Activated T-cell treated with anti-CD3 and anti-CD28 coated beads, Interleukin-2, amount 50 U/mL, for 4 hours (primary cell): Measurements from ENCODE around the gene GORASP2. TPM values are rescaled to one million over a fixed set of nuclear protein-coding genes. Genes with fewer than 3 reads are reported as not detected.

Source experiments
- ATAC-seq, 2 donors: fragments of 200-7000 bp; cut with Tn5 transposase; one replicate each; pipeline ENCODE4 v1.10.0; 2021
- DNase-seq: peaks from one replicate; pipeline ENCODE4 v3.0.0-alpha.2; 2020
- H3K27me3 Mint-ChIP-seq: one replicate; pipeline ENCODE4 v1.8.0; 2021; ENCODE audit warnings: low read depth, mixed read lengths
- H3K36me3 Mint-ChIP-seq: one replicate; pipeline ENCODE4 v1.8.0; 2022; ENCODE audit warnings: mixed read lengths; ENCODE audit not compliant: insufficient read depth
- H3K4me1 Mint-ChIP-seq: one replicate; pipeline ENCODE4 v1.8.0; 2021; ENCODE audit warnings: low read depth, mixed read lengths
- H3K4me3 Mint-ChIP-seq: one replicate; pipeline ENCODE4 v1.8.0; 2021; ENCODE audit warnings: mild to moderate bottlenecking, moderate library complexity, mixed read lengths
- H3K9me3 Mint-ChIP-seq: one replicate; pipeline ENCODE4 v1.8.0; 2021; ENCODE audit warnings: mixed read lengths
- total RNA-seq, 3 donors: library from RNA; stranded (reverse); gene quantifications; one replicate each; pipeline ENCODE4 v1.2.1, GENCODE V29; 2021

Gene GORASP2
- 100 to 1,000 TPM in 1 of 3 donors, 10 to 100 TPM in 2; 98.0 to 104 (median 99.4) TPM for total RNA-seq

- H3K36me3 Mint-ChIP-seq = peaks cover 6% of the 10 kb centered on the region
- DNase-seq = peak; percentile 97
- peaks cover 40% of the 10 kb centered on the region for H3K4me1 Mint-ChIP-seq
- peak; percentile 93 for ATAC-seq
- H3K9me3 Mint-ChIP-seq = no peaks in the 10 kb centered on the region
- H3K4me3 Mint-ChIP-seq = peak within 1 kb of the TSS; percentile 95
- H3K27me3 Mint-ChIP-seq = no peaks in the 10 kb centered on the region
Measured at GRCh38 chr2:170928824-170929685, at the start of gene GORASP2. Gene GORASP2, plus strand, starts transcription at chr2:170929253. Its CDS starts 88 bp downstream, at chr2:170929341.

- Mint-ChIP-seq H3K27me3 (peaks cover 12% of the 10 kb centered on the region), H3K9me3 (no peaks in the 10 kb centered on the region), H3K36me3 (no peaks in the 10 kb centered on the region), H3K4me3 (no peak overlapping the region), H3K4me1 (peaks cover 10% of the 10 kb centered on the region)
- DNase-seq = no peak
- no peak for ATAC-seq
Measured at GRCh38 chr2:170881840-170882239, 47.2 kb upstream of the GORASP2 start.

GRCh38 chr2:170882758-170883157, 46.3 kb upstream of the GORASP2 start:
- peaks cover 12% of the 10 kb centered on the region for H3K27me3 Mint-ChIP-seq
- DNase-seq (no peak), ATAC-seq (no peak)
- H3K9me3 Mint-ChIP-seq = no peaks in the 10 kb centered on the region
- H3K4me3 Mint-ChIP-seq = no peak overlapping the region
- no peaks in the 10 kb centered on the region for H3K36me3 Mint-ChIP-seq
- H3K4me1 Mint-ChIP-seq = peaks cover 10% of the 10 kb centered on the region

- ATAC-seq (no peak), DNase-seq (no peak)
- Mint-ChIP-seq H3K36me3 (no peaks in the 10 kb centered on the region), H3K4me3 (no peak overlapping the region), H3K27me3 (peaks cover 12% of the 10 kb centered on the region), H3K4me1 (peaks cover 1% of the 10 kb centered on the region), H3K9me3 (no peaks in the 10 kb centered on the region)
Measured at GRCh38 chr2:170883683-170884082, 45.4 kb upstream of the GORASP2 start.

GRCh38 chr2:170885130-170885791, 43.8 kb upstream of the GORASP2 start:
- DNase-seq (no peak), ATAC-seq (no peak)
- Mint-ChIP-seq H3K27me3 (peaks cover 15% of the 10 kb centered on the region), H3K9me3 (no peaks in the 10 kb centered on the region), H3K36me3 (no peaks in the 10 kb centered on the region), H3K4me1 (no peaks in the 10 kb centered on the region), H3K4me3 (no peak overlapping the region)

- DNase-seq (no peak), ATAC-seq (no peak)
- Mint-ChIP-seq H3K36me3 (no peaks in the 10 kb centered on the region), H3K9me3 (no peaks in the 10 kb centered on the region), H3K4me3 (no peak overlapping the region), H3K4me1 (no peaks in the 10 kb centered on the region), H3K27me3 (peaks cover 15% of the 10 kb centered on the region)
Measured at GRCh38 chr2:170886386-170886785, 42.7 kb upstream of the GORASP2 start.

GRCh38 chr2:170887496-170887895, 41.6 kb upstream of the GORASP2 start:
- DNase-seq (no peak), ATAC-seq (no peak)
- Mint-ChIP-seq H3K36me3 (no peaks in the 10 kb centered on the region), H3K4me1 (no peaks in the 10 kb centered on the region), H3K4me3 (no peak overlapping the region), H3K9me3 (no peaks in the 10 kb centered on the region), H3K27me3 (peaks cover 15% of the 10 kb centered on the region)

GRCh38 chr2:170887896-170888295, 41.2 kb upstream of the GORASP2 start:
- Mint-ChIP-seq H3K27me3 (peaks cover 15% of the 10 kb centered on the region), H3K9me3 (no peaks in the 10 kb centered on the region), H3K4me3 (no peak overlapping the region), H3K36me3 (no peaks in the 10 kb centered on the region), H3K4me1 (no peaks in the 10 kb centered on the region)
- ATAC-seq = no peak
- no peak for DNase-seq

GRCh38 chr2:170891893-170892292, 37.2 kb upstream of the GORASP2 start:
- Mint-ChIP-seq H3K9me3 (no peaks in the 10 kb centered on the region), H3K4me1 (no peaks in the 10 kb centered on the region), H3K27me3 (peaks cover 3% of the 10 kb centered on the region), H3K4me3 (no peak overlapping the region), H3K36me3 (no peaks in the 10 kb centered on the region)
- no peak for DNase-seq
- no peak for ATAC-seq

GRCh38 chr2:170892391-170892951, 36.6 kb upstream of the GORASP2 start:
- Mint-ChIP-seq H3K4me1 (no peaks in the 10 kb centered on the region), H3K27me3 (peaks cover 3% of the 10 kb centered on the region), H3K9me3 (no peaks in the 10 kb centered on the region), H3K36me3 (no peaks in the 10 kb centered on the region), H3K4me3 (no peak overlapping the region)
- no peak for ATAC-seq
- DNase-seq = no peak

- no peak for DNase-seq
- H3K36me3 Mint-ChIP-seq = no peaks in the 10 kb centered on the region
Measured at GRCh38 chr2:170895023-170895757, 33.9 kb upstream of the GORASP2 start.

GRCh38 chr2:170896622-170897021, 32.4 kb upstream of the GORASP2 start:
- Mint-ChIP-seq H3K36me3 (no peaks in the 10 kb centered on the region), H3K9me3 (no peaks in the 10 kb centered on the region), H3K4me3 (no peak overlapping the region), H3K27me3 (peaks cover 2% of the 10 kb centered on the region), H3K4me1 (no peaks in the 10 kb centered on the region)
- DNase-seq = no peak
- no peak for ATAC-seq

More at GRCh38 chr2:170895023-170895757, 33.9 kb upstream of the GORASP2 start:
- ATAC-seq = no peak
- H3K4me1 Mint-ChIP-seq = no peaks in the 10 kb centered on the region
- no peaks in the 10 kb centered on the region for H3K9me3 Mint-ChIP-seq
- no peaks in the 10 kb centered on the region for H3K27me3 Mint-ChIP-seq
- H3K4me3 Mint-ChIP-seq = no peak overlapping the region

- H3K9me3 Mint-ChIP-seq = no peaks in the 10 kb centered on the region
- H3K4me3 Mint-ChIP-seq = no peak overlapping the region
- no peak for ATAC-seq
- no peak for DNase-seq
- no peaks in the 10 kb centered on the region for H3K36me3 Mint-ChIP-seq
- H3K4me1 Mint-ChIP-seq = no peaks in the 10 kb centered on the region
- peaks cover 2% of the 10 kb centered on the region for H3K27me3 Mint-ChIP-seq
Measured at GRCh38 chr2:170897108-170897507, 31.9 kb upstream of the GORASP2 start.

- H3K27me3 Mint-ChIP-seq = peaks cover 11% of the 10 kb centered on the region
- H3K4me1 Mint-ChIP-seq = no peaks in the 10 kb centered on the region
- no peak overlapping the region for H3K4me3 Mint-ChIP-seq
- no peak for ATAC-seq
- peaks cover 14% of the 10 kb centered on the region for H3K9me3 Mint-ChIP-seq
- H3K36me3 Mint-ChIP-seq = no peaks in the 10 kb centered on the region
- no peak for DNase-seq
Measured at GRCh38 chr2:170905864-170906263, 23.2 kb upstream of the GORASP2 start.
